Left ventricle myocardium inferior (tissue), 1 donor: ENCODE data around the gene PTPRG. TPM values are rescaled to one million over a fixed set of nuclear protein-coding genes. Genes with fewer than 3 reads are reported as not detected.
A peak's percentile ranks its signal among the peaks of the same experiment; 100 is the strongest.

Experiments
- DNase-seq: peaks from one replicate; pipeline ENCODE4 v3.0.0-alpha.2; 2020
- H3K27ac ChIP-seq: fragments of 200-600 bp; replicated peaks from 2 replicates; pipeline ENCODE4 v1.8.0; 2021
- H3K27me3 ChIP-seq: fragments of 200-600 bp; 2 replicates; pipeline ENCODE4 v1.8.0; 2021; ENCODE audit warnings: low read depth
- H3K36me3 ChIP-seq: fragments of 200-600 bp; 2 replicates; pipeline ENCODE4 v1.8.0; 2021
- H3K4me1 ChIP-seq: fragments of 200-600 bp; 2 replicates; pipeline ENCODE4 v1.8.0; 2021
- H3K4me3 ChIP-seq: fragments of 200-600 bp; 2 replicates; pipeline ENCODE4 v1.8.0; 2021; ENCODE audit warnings: mild to moderate bottlenecking, moderate library complexity
- H3K9me3 ChIP-seq: fragments of 200-600 bp; replicated peaks from 2 replicates; pipeline ENCODE4 v1.8.0; 2021
- intact Hi-C: fragments of 100-400 bp; cut with micrococcal nuclease; formaldehyde crosslinking; loops from one replicate; pipeline ENCODE4 v1.11.0; 2022
- total RNA-seq: library from RNA; stranded (reverse); fragmentation: NEBNext Ultra II Directional; extraction: Animal tissue kit (Norgen Biotek cat#: 25700); gene quantifications from one replicate; pipeline ENCODE4 v1.2.1, GENCODE V29; 2021
- TF ChIP-seq, protein P1 (sequence below): fragments of 200-600 bp; IDR thresholded peaks from 2 replicates; pipeline ENCODE4 v1.8.0; 2021; ENCODE audit warnings: antibody characterized with exemption, mild to moderate bottlenecking, borderline replicate concordance
- donor health status: DM: no; HTN: yes; CAD: no; lungs with severe emphysema.

The PTPRG gene
- total RNA-seq, 1 donor from 2014 or later, result 29.6 TPM

- TF ChIP-seq, protein P1, sequence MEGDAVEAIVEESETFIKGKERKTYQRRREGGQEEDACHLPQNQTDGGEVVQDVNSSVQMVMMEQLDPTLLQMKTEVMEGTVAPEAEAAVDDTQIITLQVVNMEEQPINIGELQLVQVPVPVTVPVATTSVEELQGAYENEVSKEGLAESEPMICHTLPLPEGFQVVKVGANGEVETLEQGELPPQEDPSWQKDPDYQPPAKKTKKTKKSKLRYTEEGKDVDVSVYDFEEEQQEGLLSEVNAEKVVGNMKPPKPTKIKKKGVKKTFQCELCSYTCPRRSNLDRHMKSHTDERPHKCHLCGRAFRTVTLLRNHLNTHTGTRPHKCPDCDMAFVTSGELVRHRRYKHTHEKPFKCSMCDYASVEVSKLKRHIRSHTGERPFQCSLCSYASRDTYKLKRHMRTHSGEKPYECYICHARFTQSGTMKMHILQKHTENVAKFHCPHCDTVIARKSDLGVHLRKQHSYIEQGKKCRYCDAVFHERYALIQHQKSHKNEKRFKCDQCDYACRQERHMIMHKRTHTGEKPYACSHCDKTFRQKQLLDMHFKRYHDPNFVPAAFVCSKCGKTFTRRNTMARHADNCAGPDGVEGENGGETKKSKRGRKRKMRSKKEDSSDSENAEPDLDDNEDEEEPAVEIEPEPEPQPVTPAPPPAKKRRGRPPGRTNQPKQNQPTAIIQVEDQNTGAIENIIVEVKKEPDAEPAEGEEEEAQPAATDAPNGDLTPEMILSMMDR, result no peak
- DNase-seq, result no peak
- intact Hi-C loops, result no loop called here
- Histone ChIP-seq H3K27me3 (no peaks in the 10 kb centered on the region), H3K9me3 (no peaks in the 10 kb centered on the region), H3K36me3 (peaks cover under 1% of the 10 kb centered on the region), H3K4me1 (peaks cover 64% of the 10 kb centered on the region), H3K27ac (no peak overlapping the region), H3K4me3 (no peak overlapping the region)
Measured at GRCh38 chr3:62249855-62250543, 688.6 kb downstream of the PTPRG start.

GRCh38 chr3:62252438-62253157, 691.2 kb downstream of the PTPRG start:
- no peak overlapping the region for H3K27ac ChIP-seq
- no peaks in the 10 kb centered on the region for H3K9me3 ChIP-seq
- H3K27me3 ChIP-seq, result no peaks in the 10 kb centered on the region
- intact Hi-C loops, result no loop called here
- H3K4me1 ChIP-seq, result peaks cover 57% of the 10 kb centered on the region
- peaks cover 5% of the 10 kb centered on the region for H3K36me3 ChIP-seq
- TF ChIP-seq, protein P1, result no peak
- no peak for DNase-seq
- H3K4me3 ChIP-seq, result no peak overlapping the region

DNA sequence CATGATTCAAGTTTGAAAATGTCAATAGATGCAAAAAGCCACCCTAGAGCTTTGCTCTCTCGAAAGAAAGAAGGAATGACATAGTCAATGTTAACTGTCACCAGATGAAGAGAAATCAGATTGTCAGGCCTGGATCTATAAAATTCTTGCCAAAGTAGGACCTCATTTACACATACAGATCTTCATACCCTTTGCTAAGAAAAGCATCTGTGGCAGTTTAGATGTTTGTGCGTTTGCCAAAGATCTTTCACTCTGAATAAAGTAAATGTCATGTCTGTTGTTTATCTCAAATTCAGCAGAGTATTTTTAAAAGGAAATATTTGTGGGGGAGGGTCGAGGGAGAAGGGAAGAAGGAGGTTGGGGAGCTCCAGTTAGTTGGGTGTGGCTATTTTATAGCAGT, 692.6 kb downstream of the PTPRG start:
- TF ChIP-seq, protein P1, result no peak
- intact Hi-C loops, result no loop called here
- H3K9me3 ChIP-seq, result no peaks in the 10 kb centered on the region
- H3K27ac ChIP-seq, result no peak overlapping the region
- peaks cover 5% of the 10 kb centered on the region for H3K36me3 ChIP-seq
- no peak overlapping the region for H3K4me3 ChIP-seq
- no peaks in the 10 kb centered on the region for H3K27me3 ChIP-seq
- H3K4me1 ChIP-seq, result peaks cover 53% of the 10 kb centered on the region
- DNase-seq, result no peak

- TF ChIP-seq, protein P1, result no peak
- peak; percentile 44 for DNase-seq
- H3K27ac ChIP-seq, result peak overlapping the region; percentile 50
Measured at GRCh38 chr3:62255758-62256157, 694.4 kb downstream of the PTPRG start.

DNA sequence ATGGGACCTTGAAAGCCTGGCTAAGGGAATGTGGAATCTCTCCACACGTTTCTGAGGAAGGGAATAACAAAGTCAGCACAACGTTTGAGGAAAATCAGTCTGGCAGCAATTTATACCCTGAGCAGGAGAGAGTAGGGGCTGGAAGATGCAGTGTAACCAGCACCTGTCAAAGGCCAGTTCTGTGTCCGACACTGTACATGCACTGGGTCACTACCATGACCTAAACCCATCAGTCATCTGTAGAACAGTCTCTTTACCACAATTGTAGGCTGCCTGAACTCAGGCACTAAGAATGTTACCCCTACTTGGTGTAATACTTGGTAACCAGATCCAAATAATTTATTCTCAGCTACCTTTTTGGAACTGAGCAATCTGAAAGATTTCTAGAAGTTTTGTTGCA, 698.6 kb downstream of the PTPRG start:
- H3K4me1 ChIP-seq, result peaks cover 36% of the 10 kb centered on the region
- no peaks in the 10 kb centered on the region for H3K27me3 ChIP-seq
- H3K4me3 ChIP-seq, result no peak overlapping the region
- H3K27ac ChIP-seq, result no peak overlapping the region
- no peak for DNase-seq
- H3K9me3 ChIP-seq, result no peaks in the 10 kb centered on the region
- H3K36me3 ChIP-seq, result peaks cover 30% of the 10 kb centered on the region
- TF ChIP-seq, protein P1, result no peak
- intact Hi-C loops, result no loop called here

More at GRCh38 chr3:62255758-62256157, 694.4 kb downstream of the PTPRG start:
- intact Hi-C loops, result no loop called here
- H3K36me3 ChIP-seq, result peaks cover 5% of the 10 kb centered on the region
- no peak overlapping the region for H3K4me3 ChIP-seq
- peaks cover 60% of the 10 kb centered on the region for H3K4me1 ChIP-seq
- H3K27me3 ChIP-seq, result no peaks in the 10 kb centered on the region
- no peaks in the 10 kb centered on the region for H3K9me3 ChIP-seq
